Measurements from ENCODE around the gene LYPD6B. TPM values are rescaled to one million over a fixed set of nuclear protein-coding genes. Genes with fewer than 3 reads are reported as not detected.

Gene LYPD6B
- total RNA-seq, 2 experiments from 2014 or later = not detected

DNA sequence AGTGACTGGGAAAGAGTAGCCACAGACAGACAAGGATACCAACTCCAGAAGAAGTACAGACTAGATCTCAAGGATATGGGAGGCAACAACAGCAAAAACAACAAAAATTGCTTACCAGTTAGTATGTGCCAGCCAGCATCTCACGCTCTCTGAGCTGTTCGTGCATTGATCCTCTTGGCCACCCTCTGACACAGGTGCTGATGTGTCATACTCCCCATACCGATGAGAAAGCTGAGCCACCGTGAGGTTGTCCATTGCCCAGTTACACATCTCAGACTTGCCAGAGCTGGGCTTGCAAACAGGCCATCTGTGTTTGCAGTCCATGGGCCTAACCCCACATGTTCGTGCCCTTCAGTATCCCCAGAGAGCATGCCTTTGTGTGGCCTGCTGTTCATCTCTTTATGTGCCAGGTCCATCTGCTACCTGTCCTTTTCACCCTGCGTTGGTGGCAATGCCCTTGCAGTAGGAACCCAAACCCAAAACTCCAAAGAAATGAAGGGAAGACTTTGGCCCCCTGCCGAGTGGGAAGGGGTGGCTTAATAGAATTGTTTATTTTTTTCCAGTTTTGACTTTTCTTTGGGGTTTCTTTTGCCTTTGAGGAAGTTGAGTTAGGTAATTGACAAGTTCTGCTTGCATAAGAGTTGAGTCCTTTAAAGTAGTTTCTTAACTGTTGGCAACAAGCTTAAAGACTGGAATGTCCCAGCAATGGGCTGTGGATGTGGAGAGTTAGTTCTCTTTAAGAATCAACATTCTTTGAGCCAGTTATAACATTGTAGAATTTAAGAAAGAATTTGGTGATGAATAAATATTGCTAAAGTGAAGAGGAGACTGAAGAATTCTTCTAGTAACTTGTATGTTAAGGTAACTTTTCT, 46.7 kb downstream of the LYPD6B start:
- ChIA-PET POLR2A (no interaction called here), CTCF (no interaction called here)
- H3K4me3 Mint-ChIP-seq = no peak overlapping the region
- H3K27ac Mint-ChIP-seq = no peak overlapping the region
- no peaks in the 10 kb centered on the region for H3K4me1 Mint-ChIP-seq (ENCODE audit: low read depth)
- DNase-seq = no peak
- H3K36me3 Mint-ChIP-seq (ENCODE audit: low read depth) = no peaks in the 10 kb centered on the region
- no peak for ATAC-seq
- H3K27me3 Mint-ChIP-seq (ENCODE audit: low read depth) = peaks cover 17% of the 10 kb centered on the region
- H3K9me3 Mint-ChIP-seq (ENCODE audit: insufficient read depth) = no peaks in the 10 kb centered on the region

DNA sequence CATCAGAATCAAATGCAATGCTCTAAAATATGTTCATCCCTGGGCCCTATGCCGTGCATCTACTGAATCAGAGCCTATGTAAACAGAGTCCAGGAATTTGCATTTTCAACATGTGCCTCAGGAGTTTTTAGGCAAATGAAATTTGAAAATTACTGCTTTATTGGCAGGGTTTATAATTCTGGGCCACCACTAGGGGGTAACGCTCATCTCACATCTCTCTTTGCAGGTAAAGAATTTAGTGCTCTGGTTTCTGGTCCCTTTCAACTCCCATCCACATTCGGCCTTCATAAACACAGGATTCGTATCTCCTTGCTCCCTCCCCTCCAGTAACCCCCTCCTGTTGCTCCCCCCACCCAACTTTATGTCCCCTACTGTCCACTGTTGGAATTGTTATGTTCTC, 49.3 kb downstream of the LYPD6B start:
- Mint-ChIP-seq H3K9me3 (ENCODE audit: insufficient read depth) (no peaks in the 10 kb centered on the region), H3K36me3 (ENCODE audit: low read depth) (no peaks in the 10 kb centered on the region), H3K4me3 (no peak overlapping the region), H3K27ac (no peak overlapping the region), H3K4me1 (ENCODE audit: low read depth) (no peaks in the 10 kb centered on the region), H3K27me3 (ENCODE audit: low read depth) (peaks cover 27% of the 10 kb centered on the region)
- CTCF ChIA-PET = interaction anchor here (1.5 kb wide), 1 partner anchor 13 kb away, joined by 3 read pairs; no protein-coding TSS in a partner anchor
- POLR2A ChIA-PET = no interaction called here
- ATAC-seq = no peak
- DNase-seq = no peak

DNA sequence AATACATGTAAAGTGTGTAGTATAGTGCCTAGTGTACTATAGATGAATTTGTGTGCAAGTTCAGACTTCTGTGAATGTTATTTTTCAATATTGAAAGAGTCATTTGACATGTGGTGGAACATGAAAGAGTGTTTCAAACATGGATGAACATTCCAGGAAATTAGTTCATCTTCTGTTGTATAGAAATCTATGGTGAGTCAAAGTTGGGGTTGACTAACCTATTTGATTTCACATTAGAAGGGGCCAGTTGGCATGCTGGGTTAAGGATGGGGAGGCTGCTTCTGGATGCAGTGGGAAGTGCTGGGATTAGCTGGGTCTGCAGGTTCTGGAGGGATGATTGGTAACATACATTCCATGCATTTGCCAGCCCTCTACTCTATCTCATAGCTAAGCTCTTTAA, 50.6 kb downstream of the LYPD6B start:
- POLR2A ChIA-PET = no interaction called here
- CTCF ChIA-PET = no interaction called here
- Mint-ChIP-seq H3K4me3 (no peak overlapping the region), H3K27ac (no peak overlapping the region), H3K27me3 (ENCODE audit: low read depth) (peaks cover 32% of the 10 kb centered on the region), H3K36me3 (ENCODE audit: low read depth) (no peaks in the 10 kb centered on the region), H3K9me3 (ENCODE audit: insufficient read depth) (no peaks in the 10 kb centered on the region), H3K4me1 (ENCODE audit: low read depth) (no peaks in the 10 kb centered on the region)
- ATAC-seq = no peak
- DNase-seq = no peak

DNA sequence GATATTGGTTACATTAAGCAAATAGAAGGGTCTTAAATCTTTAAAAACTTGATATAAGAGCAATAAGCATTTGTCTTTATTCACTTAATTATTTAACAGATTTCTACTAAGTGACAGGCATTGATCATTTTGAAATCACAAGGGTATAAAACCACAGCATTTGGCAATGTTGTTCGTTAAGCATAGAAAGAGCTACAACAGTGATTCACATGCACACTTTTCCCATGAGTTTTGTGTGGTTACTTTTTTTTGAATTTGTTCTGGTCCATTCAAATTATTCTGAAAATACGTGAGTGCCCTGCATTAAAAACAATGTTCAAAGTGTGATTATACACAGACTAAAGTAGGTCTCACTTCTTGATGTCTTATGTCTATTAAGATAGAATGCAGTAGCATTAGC, 52.2 kb downstream of the LYPD6B start:
- no peak overlapping the region for H3K4me3 Mint-ChIP-seq
- CTCF ChIA-PET = no interaction called here

DNA sequence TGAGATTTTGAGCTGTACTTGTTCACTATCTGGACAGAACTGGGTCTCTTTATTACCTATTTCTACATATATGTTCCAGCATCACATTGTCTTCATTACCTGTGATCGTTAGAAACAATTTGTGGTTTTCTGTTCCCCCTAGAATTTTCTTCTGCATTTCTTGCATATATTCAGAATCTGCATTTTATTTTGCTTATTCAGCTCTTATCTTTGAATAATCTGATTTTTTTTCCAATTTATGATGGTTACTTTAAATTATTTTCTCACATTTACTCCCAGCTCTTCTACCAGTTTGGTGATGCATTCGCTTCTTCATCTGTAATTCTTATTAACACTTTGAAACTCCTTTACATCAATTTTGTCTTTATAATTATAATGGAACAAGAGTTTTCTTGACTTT, 55.1 kb downstream of the LYPD6B start:
- Mint-ChIP-seq H3K4me3 (no peak overlapping the region), H3K9me3 (ENCODE audit: insufficient read depth) (no peaks in the 10 kb centered on the region), H3K36me3 (ENCODE audit: low read depth) (no peaks in the 10 kb centered on the region), H3K4me1 (ENCODE audit: low read depth) (no peaks in the 10 kb centered on the region), H3K27ac (no peak overlapping the region), H3K27me3 (ENCODE audit: low read depth) (peaks cover 35% of the 10 kb centered on the region)
- ChIA-PET POLR2A (no interaction called here), CTCF (no interaction called here)
- no peak for ATAC-seq
- no peak for DNase-seq

More for the DNA sequence above, 52.2 kb downstream of the LYPD6B start:
- no peaks in the 10 kb centered on the region for H3K9me3 Mint-ChIP-seq (ENCODE audit: insufficient read depth)
- no peaks in the 10 kb centered on the region for H3K36me3 Mint-ChIP-seq (ENCODE audit: low read depth)
- ATAC-seq = no peak
- no peak for DNase-seq
- no peak overlapping the region for H3K27ac Mint-ChIP-seq
- peaks cover 37% of the 10 kb centered on the region for H3K27me3 Mint-ChIP-seq (ENCODE audit: low read depth)
- H3K4me1 Mint-ChIP-seq (ENCODE audit: low read depth) = no peaks in the 10 kb centered on the region
- POLR2A ChIA-PET = no interaction called here

DNA sequence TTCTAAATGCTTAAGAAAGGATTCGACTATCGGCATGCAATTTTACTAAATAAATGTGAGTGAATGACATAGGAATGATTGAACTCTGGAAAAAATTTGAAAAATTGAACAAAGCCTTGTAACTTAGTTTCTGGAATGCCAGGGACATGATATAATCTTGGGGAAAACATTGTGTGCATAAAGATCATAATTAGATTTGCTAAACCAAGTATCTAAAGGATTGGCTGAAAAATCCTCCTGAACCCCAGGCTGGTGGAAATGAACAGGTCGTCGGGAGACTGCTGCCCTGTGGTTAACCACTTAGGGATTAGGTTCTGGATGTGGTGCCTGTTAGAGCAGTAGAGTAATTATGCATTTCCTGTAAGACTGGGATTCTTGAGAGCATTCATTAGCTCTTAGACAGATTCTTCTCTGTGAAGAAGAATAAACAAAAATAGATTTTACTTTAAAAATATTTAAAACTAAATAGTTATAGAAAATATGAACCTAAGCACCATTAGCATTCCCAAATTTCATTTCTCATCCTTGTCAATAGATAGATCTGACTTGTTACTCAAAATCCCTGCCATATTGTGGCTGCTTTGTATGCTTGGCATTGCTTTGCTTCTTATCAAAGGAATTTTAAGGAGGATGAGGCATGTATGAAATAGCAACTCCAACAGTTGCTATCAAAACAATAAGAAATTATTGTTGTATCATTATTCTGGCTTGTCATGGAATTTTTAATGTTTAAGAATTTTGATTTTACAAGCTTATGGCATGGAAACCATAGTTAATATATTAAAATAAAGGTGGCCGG, 55.9 kb downstream of the LYPD6B start:
- H3K36me3 Mint-ChIP-seq (ENCODE audit: low read depth) = no peaks in the 10 kb centered on the region
- no peaks in the 10 kb centered on the region for H3K9me3 Mint-ChIP-seq (ENCODE audit: insufficient read depth)
- CTCF ChIA-PET = no interaction called here
- DNase-seq (no peak), ATAC-seq (no peak)
- H3K27me3 Mint-ChIP-seq (ENCODE audit: low read depth) = peaks cover 33% of the 10 kb centered on the region
- no peak overlapping the region for H3K27ac Mint-ChIP-seq
- POLR2A ChIA-PET = no interaction called here
- H3K4me3 Mint-ChIP-seq = no peak overlapping the region
- H3K4me1 Mint-ChIP-seq (ENCODE audit: low read depth) = no peaks in the 10 kb centered on the region

DNA sequence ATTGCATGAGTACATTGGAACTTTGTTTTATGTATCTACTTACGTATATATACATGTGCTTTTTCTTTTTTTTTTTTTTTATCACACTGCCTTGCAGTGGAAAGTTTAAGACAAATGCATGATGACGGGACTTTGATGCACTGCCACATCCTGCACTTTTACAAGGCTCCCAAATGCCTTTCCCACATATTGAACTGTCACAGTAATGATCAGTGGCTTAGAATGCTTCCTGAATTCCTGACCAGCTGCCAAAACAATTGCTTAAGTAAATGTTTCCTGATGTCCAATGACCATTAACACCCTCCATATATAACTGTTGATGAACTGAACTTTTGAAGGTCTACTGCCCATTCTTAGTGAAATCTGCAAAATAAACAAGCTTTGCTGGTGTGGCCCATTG, 60.2 kb downstream of the LYPD6B start:
- ChIA-PET CTCF (interaction anchor here (0.7 kb wide), 1 partner anchor 462 kb away, joined by 3 read pairs; no protein-coding TSS in a partner anchor), POLR2A (no interaction called here)
- ATAC-seq = no peak
- H3K9me3 Mint-ChIP-seq (ENCODE audit: insufficient read depth) = no peaks in the 10 kb centered on the region
- H3K36me3 Mint-ChIP-seq (ENCODE audit: low read depth) = no peaks in the 10 kb centered on the region
- no peaks in the 10 kb centered on the region for H3K4me1 Mint-ChIP-seq (ENCODE audit: low read depth)
- H3K27ac Mint-ChIP-seq = no peak overlapping the region
- peaks cover 13% of the 10 kb centered on the region for H3K27me3 Mint-ChIP-seq (ENCODE audit: low read depth)
- DNase-seq = no peak
- no peak overlapping the region for H3K4me3 Mint-ChIP-seq

DNA sequence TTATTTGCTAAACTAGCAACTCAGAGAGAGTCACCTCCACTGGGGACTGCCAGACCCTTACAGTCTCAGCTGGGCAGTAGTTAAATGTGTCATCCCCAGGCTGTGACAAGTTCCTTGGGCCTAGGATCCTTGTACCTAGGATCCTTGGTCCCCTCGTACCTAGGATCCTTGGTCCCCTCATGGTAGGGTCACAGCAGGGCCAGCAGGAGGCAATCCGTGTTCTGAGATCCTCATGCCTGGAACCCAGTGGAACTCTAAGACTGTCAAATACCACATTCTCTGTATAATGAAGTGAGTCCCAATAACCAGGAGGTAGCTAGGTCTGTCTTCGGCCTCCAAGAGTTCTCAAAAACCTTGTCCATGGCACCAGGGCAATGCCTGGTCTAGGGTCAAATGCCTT, 60.8 kb downstream of the LYPD6B start:
- Mint-ChIP-seq H3K9me3 (ENCODE audit: insufficient read depth) (no peaks in the 10 kb centered on the region), H3K27ac (no peak overlapping the region), H3K4me1 (ENCODE audit: low read depth) (no peaks in the 10 kb centered on the region), H3K36me3 (ENCODE audit: low read depth) (no peaks in the 10 kb centered on the region), H3K27me3 (ENCODE audit: low read depth) (peaks cover 11% of the 10 kb centered on the region), H3K4me3 (no peak overlapping the region)
- ChIA-PET CTCF (no interaction called here), POLR2A (no interaction called here)
- ATAC-seq (no peak), DNase-seq (no peak)

DNA sequence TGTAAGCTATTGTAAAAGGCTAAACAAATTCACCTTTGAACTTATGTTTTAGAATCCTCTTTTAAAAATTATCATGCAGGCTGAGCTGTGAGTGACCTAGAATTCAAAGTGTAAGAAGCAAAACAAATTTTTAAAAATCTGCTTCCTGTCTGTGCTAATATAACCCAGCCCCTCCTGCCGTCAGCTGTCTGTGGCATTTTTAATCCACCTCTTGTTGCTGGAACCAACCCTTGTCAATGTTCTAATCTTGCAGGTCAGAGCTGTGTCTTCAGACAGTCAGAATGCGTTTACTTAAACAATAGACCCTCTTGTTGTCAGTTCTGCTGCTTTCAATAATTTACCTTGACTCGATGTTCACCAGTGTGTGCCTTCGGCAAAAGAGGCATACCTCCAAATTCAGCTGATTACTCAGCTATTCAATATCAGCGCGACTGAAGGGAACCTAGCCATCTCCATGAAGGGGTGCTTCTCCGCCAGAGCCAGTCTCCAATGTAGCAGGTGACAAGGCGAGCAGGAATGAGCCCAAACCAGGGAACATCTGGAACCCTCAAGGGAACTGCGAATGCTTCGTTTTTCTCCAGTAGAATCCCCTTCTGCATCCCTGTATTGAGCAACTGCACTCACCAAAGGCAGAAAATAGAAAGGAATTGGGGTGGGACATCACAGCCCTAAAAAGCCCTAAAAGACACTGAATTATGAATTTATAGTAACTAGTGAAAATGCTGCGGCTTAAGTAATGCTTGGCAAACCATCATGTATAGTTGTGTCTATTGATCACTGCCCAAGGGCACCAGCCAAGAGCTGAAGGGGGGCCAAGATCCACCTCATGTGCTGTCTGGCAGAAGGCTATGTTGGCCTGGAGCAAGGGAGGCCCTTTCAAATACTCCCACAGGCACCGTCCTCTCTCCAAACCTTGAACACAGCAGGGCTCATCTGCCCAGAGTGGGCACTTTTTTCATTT, 62.5 kb downstream of the LYPD6B start:
- peaks cover 6% of the 10 kb centered on the region for H3K27me3 Mint-ChIP-seq (ENCODE audit: low read depth)
- ChIA-PET POLR2A (no interaction called here), CTCF (no interaction called here)
- no peaks in the 10 kb centered on the region for H3K36me3 Mint-ChIP-seq (ENCODE audit: low read depth)
- H3K27ac Mint-ChIP-seq = no peak overlapping the region
- no peaks in the 10 kb centered on the region for H3K4me1 Mint-ChIP-seq (ENCODE audit: low read depth)
- no peak overlapping the region for H3K4me3 Mint-ChIP-seq
- peaks cover 4% of the 10 kb centered on the region for H3K9me3 Mint-ChIP-seq (ENCODE audit: insufficient read depth)
- no peak for ATAC-seq
- DNase-seq = no peak

DNA sequence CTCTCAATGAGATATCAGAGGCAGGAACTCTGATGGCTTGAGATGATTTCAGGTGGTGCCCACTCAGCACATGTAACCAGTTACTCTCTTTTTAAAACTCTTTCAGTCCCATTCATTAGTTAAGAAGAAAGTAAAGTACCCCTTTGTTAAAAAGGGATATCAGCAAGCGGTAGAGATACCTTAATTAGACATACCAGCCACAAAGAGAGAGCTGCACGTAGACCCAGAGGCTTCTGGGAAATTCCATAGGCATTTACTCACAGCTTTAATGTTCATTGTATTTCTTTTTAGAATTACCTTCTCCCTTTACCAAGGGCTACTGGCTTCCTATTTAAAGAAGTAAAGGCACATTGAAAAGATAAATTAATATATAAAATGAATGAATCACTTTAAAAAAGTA, 63.3 kb downstream of the LYPD6B start:
- no peak for ATAC-seq
- no peak overlapping the region for H3K27ac Mint-ChIP-seq
- POLR2A ChIA-PET = no interaction called here

DNA sequence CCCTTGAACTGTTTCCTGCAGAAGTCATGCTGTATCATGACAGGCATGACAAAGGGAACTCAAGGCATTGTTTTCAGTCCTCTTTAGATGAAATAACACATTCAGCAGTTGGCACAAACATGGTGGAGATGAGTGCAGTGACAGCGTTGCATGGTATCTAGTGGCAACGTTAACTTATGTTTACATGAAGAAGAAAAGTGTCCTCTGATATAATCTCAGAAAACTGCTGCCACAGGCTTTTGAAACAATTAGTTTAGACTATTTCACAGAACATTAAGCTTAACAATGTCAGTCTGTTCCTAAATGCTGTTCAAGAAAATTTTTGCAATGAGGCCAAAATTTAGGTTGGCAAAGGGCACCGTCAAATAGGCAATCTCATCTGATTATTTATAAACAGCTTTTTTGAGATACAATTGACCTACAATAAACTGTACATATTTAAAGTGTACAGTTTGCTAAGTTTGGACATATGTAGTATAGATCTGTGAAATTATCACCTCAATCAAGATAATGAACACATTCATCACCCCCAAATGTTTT, 64.7 kb downstream of the LYPD6B start:
- peaks cover 8% of the 10 kb centered on the region for H3K27me3 Mint-ChIP-seq (ENCODE audit: low read depth)
- CTCF ChIA-PET = no interaction called here
- no peaks in the 10 kb centered on the region for H3K36me3 Mint-ChIP-seq (ENCODE audit: low read depth)
- peaks cover 4% of the 10 kb centered on the region for H3K9me3 Mint-ChIP-seq (ENCODE audit: insufficient read depth)
- POLR2A ChIA-PET = no interaction called here
- ATAC-seq (no peak), DNase-seq (no peak)
- H3K27ac Mint-ChIP-seq = no peak overlapping the region
- no peak overlapping the region for H3K4me3 Mint-ChIP-seq
- H3K4me1 Mint-ChIP-seq (ENCODE audit: low read depth) = no peaks in the 10 kb centered on the region

More for the DNA sequence above, 63.3 kb downstream of the LYPD6B start:
- Mint-ChIP-seq H3K4me3 (no peak overlapping the region), H3K27me3 (ENCODE audit: low read depth) (peaks cover 4% of the 10 kb centered on the region), H3K4me1 (ENCODE audit: low read depth) (no peaks in the 10 kb centered on the region), H3K36me3 (ENCODE audit: low read depth) (no peaks in the 10 kb centered on the region), H3K9me3 (ENCODE audit: insufficient read depth) (peaks cover 4% of the 10 kb centered on the region)
- no peak for DNase-seq
- CTCF ChIA-PET = no interaction called here
